WI38 (cell line): ENCODE measurements around the gene TRRAP.

Experiments
- H3K4me3 ChIP-seq: 2 replicates; pipeline ENCODE4 v1.5.1; 2011; ENCODE audit warnings: low read depth, mild to moderate bottlenecking, control low read depth, low read length
- CTCF ChIP-seq: IDR thresholded peaks from 2 replicates; pipeline ENCODE4 v1.5.1; 2012; ENCODE audit warnings: low read depth, mild to moderate bottlenecking, control low read depth, low read length

TRRAP gene

GRCh38 chr7:98878365-98879197, at the start of gene TRRAP:
Gene TRRAP, plus strand, starts transcription at chr7:98878532. Its CDS starts 2,619 bp downstream, at chr7:98881151.
- TF ChIP-seq CTCF: peak; percentile 62
- H3K4me3 ChIP-seq: peak within 1 kb of the TSS; percentile 85

GRCh38 chr7:98830972-98831548, 47.3 kb upstream of the TRRAP start:
- no peak for TF ChIP-seq CTCF
- no peak overlapping the region for H3K4me3 ChIP-seq

- peak; percentile 69 for TF ChIP-seq CTCF
- H3K4me3 ChIP-seq: no peak overlapping the region
Measured at GRCh38 chr7:98831641-98832221, 46.6 kb upstream of the TRRAP start.

GRCh38 chr7:98833022-98833421, 45.3 kb upstream of the TRRAP start:
- TF ChIP-seq CTCF: no peak
- no peak overlapping the region for H3K4me3 ChIP-seq

- H3K4me3 ChIP-seq: no peak overlapping the region
- no peak for TF ChIP-seq CTCF
Measured at GRCh38 chr7:98834949-98835348, 43.4 kb upstream of the TRRAP start.

GRCh38 chr7:98836811-98837629, 41.3 kb upstream of the TRRAP start:
- H3K4me3 ChIP-seq: no peak overlapping the region
- peak; percentile 63 for TF ChIP-seq CTCF

- TF ChIP-seq CTCF: no peak
- H3K4me3 ChIP-seq: no peak overlapping the region
Measured at GRCh38 chr7:98837630-98837972, 40.7 kb upstream of the TRRAP start.
